Upper lobe of left lung (tissue), 6 donors: Measurements from ENCODE around the gene GSTA3. TPM values are rescaled to one million over a fixed set of nuclear protein-coding genes. Genes with fewer than 3 reads are reported as not detected.

Source experiments
- ATAC-seq, 2 donors: fragments of 200-7000 bp; cut with Tn5 transposase; one replicate each; pipeline ENCODE4 v1.9.1; 2022; ENCODE audit warnings: mild to moderate bottlenecking in 2 of 2, moderate library complexity in 2 of 2; ENCODE audit not compliant: low FRiP score in 2 of 2
- DNase-seq, 2 donors: peaks; one replicate each; pipeline ENCODE4 v3.0.0-alpha.2; 2019 to 2020
- H3K27ac ChIP-seq, 4 donors: fragments of 200-600 bp; sonication (generic); one replicate each; pipeline ENCODE4 v1.5.1; 2016 to 2019
- H3K27me3 ChIP-seq, 4 donors: fragments of 200-600 bp; sonication (generic); one replicate each; pipeline ENCODE4 v1.5.1; 2017 to 2019
- H3K36me3 ChIP-seq, 4 donors: fragments of 200-600 bp; sonication (generic); one replicate each; pipeline ENCODE4 v1.5.1; 2016 to 2019
- H3K4me1 ChIP-seq, 4 donors: fragments of 200-600 bp; sonication (generic); one replicate each; pipeline ENCODE4 v1.5.1; 2018 to 2019
- H3K4me3 ChIP-seq, 4 donors: fragments of 200-600 bp; sonication (generic); one replicate each; pipeline ENCODE4 v1.5.1; 2017 to 2019; ENCODE audit warnings: mild to moderate bottlenecking in 2 of 4, moderate library complexity in 1 of 4
- H3K9me3 ChIP-seq, 4 donors: fragments of 200-600 bp; sonication (generic); one replicate each; pipeline ENCODE4 v1.5.1; 2018 to 2019
- EP300 ChIP-seq, 4 donors: sonication (generic); formaldehyde crosslinking; IDR thresholded peaks; one replicate each; pipeline ENCODE4 v1.5.1; 2017; ENCODE audit warnings: antibody characterized with exemption in 4 of 4, control low read depth in 2 of 4
- POLR2A ChIP-seq, 4 donors: fragments of 450-650 bp; IDR thresholded peaks; one replicate each; pipeline ENCODE4 v1.5.1; 2016 to 2017; ENCODE audit warnings: antibody characterized with exemption in 4 of 4, mild to moderate bottlenecking in 2 of 4
- POLR2AphosphoS5 ChIP-seq, 2 donors: sonication (generic); formaldehyde crosslinking; IDR thresholded peaks; one replicate each; pipeline ENCODE4 v1.5.1; 2017; ENCODE audit warnings: antibody characterized with exemption in 2 of 2
- WGBS, 2 donors: methylation state at CpG; one replicate each; pipeline ENCODE4 v1.1.5; 2017 to 2018; 5-methylcytosine and 5-hydroxymethylcytosine counted together
- total RNA-seq, 6 donors: library from RNA; depleted of rRNA in 4 of 6; stranded (reverse); fragments of >200 nt in 4 of 6; gene quantifications; one replicate each; pipeline versions ENCODE4 v1.1.0 to v1.2.1, GENCODE V29; 2016 to 2021
- TF ChIP-seq, protein P1 (sequence below), 6 experiments: fragments of 450-650 bp in 4 of 6; fragments of 200-600 bp in 2 of 6; sonication (generic) in 2 of 6; IDR thresholded peaks; one replicate each; pipeline ENCODE4 v1.5.1; 2016 to 2019; ENCODE audit warnings: antibody characterized with exemption in 6 of 6
- donor health status: DM: no; HTN: no; CAD: no; lungs with moderate emphysema.
- donor health status: DM: no; HTN: yes; CAD: no; lungs with severe emphysema.

The GSTA3 gene
- 1 to 10 TPM in 1 of 6 donors, under 1 TPM in 4, not detected in 1; 0.46 to 2.0 (median 0.57) TPM for total RNA-seq

DNA sequence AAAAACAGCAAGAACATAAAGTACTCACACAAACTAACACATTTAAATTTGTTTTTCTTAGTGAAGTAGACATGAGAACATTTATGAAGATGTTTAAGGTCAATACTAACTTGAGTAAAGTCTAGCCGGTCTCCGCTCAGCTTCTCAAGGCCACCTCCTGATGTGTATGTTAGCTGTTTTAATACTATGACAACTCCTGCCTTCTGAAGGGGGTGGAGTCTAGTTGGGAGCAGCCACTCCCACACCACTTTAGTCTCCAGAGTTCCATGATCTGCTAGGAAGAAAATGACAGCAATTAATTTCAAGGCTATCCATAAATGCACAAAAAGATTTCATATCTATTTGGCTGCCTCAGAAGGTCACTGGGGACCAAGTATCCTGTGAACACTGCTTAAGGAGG is at the start of gene GSTA3:
Gene GSTA3, minus strand, starts transcription at position 168 of the 400 bp plus-strand sequence. CDS start 3,864 bp downstream, outside the sequence.
- Histone ChIP-seq H3K36me3 (no peaks in the 10 kb centered on the region), H3K27ac (no peak within 1 kb of the TSS), H3K4me1 (no peaks in the 10 kb centered on the region), H3K4me3 (no peak within 1 kb of the TSS), H3K9me3 (no peaks in the 10 kb centered on the region), H3K27me3 (no peaks in the 10 kb centered on the region)
- ATAC-seq: no peak
- TF ChIP-seq EP300 (IDR thresholded peaks at IDR 0.05) (no peak), POLR2AphosphoS5 (IDR thresholded peaks at IDR 0.05) (no peak), POLR2A (IDR thresholded peaks at IDR 0.05) (no peak)
- TF ChIP-seq, protein P1, sequence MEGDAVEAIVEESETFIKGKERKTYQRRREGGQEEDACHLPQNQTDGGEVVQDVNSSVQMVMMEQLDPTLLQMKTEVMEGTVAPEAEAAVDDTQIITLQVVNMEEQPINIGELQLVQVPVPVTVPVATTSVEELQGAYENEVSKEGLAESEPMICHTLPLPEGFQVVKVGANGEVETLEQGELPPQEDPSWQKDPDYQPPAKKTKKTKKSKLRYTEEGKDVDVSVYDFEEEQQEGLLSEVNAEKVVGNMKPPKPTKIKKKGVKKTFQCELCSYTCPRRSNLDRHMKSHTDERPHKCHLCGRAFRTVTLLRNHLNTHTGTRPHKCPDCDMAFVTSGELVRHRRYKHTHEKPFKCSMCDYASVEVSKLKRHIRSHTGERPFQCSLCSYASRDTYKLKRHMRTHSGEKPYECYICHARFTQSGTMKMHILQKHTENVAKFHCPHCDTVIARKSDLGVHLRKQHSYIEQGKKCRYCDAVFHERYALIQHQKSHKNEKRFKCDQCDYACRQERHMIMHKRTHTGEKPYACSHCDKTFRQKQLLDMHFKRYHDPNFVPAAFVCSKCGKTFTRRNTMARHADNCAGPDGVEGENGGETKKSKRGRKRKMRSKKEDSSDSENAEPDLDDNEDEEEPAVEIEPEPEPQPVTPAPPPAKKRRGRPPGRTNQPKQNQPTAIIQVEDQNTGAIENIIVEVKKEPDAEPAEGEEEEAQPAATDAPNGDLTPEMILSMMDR (IDR thresholded peaks at IDR 0.05): no peak
- DNase-seq: no peak
- WGBS, 2 donors: 96 to 97% methylated on average over 2 of the region's 2 CpGs

DNA sequence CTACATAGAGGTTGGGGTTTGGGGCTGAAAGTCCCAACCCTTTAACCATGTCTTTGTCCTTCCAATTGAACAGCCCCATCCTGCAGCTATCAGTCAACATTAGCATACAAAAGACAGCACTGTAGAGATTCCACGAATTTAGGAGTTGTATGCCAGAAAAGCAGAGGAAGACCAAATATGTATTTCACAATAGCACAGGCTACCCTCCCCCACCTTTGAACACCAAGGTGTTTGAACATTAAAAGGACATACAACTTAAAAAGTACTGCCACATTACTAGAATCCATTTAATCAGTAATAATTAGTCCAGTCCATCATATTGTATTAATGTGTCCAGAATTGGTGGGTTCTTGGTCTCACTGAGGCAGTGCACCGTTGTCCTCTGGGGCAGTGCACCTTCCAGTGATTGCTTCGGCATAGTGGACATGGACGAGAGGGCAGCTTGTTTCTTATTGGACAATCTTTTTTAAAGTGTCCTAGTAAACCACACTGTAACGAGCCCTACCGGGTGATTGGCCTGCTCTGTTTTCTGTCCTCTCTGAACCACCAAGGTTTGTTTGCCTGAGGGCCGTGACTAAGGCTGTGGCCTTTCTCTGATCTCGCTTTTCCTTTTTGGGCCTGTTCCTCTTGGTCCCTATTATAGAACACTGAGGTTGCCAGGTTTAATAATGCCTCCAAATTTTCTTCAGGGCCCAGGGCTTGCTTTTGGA is 49.2 kb upstream of the GSTA3 start:
- Histone ChIP-seq H3K9me3 (no peaks in the 10 kb centered on the region), H3K27ac (no peak overlapping the region), H3K4me1 (no peaks in the 10 kb centered on the region), H3K4me3 (no peak overlapping the region), H3K27me3 (no peaks in the 10 kb centered on the region), H3K36me3 (no peaks in the 10 kb centered on the region)
- no peak for TF ChIP-seq POLR2AphosphoS5 (IDR thresholded peaks at IDR 0.05)
- no peak for TF ChIP-seq EP300 (IDR thresholded peaks at IDR 0.05)
- no peak for TF ChIP-seq POLR2A (IDR thresholded peaks at IDR 0.05)
- TF ChIP-seq, protein P1 (IDR thresholded peaks at IDR 0.05): no peak
- ATAC-seq: no peak
- WGBS, 2 donors: 68 to 80% methylated on average over 8 of the region's 8 CpGs
- DNase-seq: no peak

DNA sequence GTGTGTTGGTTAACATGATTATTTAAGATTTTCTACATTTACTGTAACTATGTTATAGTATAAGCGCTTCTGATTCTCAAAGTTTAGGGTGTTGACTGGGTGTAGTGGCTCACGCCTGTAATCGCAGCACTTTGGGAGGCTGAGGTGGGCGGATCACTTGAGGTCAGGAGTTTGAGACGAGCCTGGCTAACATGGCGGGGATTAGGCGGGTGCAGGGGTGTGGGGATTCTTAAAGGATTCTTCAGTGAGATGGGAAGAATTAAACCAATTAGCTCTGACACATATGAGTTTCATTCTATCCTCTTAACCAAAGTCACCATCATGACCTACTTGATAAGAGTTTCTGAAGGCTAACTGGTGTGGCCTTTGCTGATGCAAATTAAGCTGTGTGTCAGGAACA is 46.4 kb upstream of the GSTA3 start:
- H3K27ac ChIP-seq: no peak overlapping the region
- no peak for TF ChIP-seq EP300 (IDR thresholded peaks at IDR 0.05)
- TF ChIP-seq, protein P1 (IDR thresholded peaks at IDR 0.05): no peak
- no peak for TF ChIP-seq POLR2A (IDR thresholded peaks at IDR 0.05)
- TF ChIP-seq POLR2AphosphoS5 (IDR thresholded peaks at IDR 0.05): no peak
- DNase-seq (no peak), ATAC-seq (no peak)
- no peaks in the 10 kb centered on the region for H3K9me3 ChIP-seq
- WGBS, 2 donors: 93 to 98% methylated on average over 7 of the region's 7 CpGs
- H3K27me3 ChIP-seq: no peaks in the 10 kb centered on the region
- no peaks in the 10 kb centered on the region for H3K4me1 ChIP-seq
- H3K4me3 ChIP-seq: no peak overlapping the region
- H3K36me3 ChIP-seq: no peaks in the 10 kb centered on the region

DNA sequence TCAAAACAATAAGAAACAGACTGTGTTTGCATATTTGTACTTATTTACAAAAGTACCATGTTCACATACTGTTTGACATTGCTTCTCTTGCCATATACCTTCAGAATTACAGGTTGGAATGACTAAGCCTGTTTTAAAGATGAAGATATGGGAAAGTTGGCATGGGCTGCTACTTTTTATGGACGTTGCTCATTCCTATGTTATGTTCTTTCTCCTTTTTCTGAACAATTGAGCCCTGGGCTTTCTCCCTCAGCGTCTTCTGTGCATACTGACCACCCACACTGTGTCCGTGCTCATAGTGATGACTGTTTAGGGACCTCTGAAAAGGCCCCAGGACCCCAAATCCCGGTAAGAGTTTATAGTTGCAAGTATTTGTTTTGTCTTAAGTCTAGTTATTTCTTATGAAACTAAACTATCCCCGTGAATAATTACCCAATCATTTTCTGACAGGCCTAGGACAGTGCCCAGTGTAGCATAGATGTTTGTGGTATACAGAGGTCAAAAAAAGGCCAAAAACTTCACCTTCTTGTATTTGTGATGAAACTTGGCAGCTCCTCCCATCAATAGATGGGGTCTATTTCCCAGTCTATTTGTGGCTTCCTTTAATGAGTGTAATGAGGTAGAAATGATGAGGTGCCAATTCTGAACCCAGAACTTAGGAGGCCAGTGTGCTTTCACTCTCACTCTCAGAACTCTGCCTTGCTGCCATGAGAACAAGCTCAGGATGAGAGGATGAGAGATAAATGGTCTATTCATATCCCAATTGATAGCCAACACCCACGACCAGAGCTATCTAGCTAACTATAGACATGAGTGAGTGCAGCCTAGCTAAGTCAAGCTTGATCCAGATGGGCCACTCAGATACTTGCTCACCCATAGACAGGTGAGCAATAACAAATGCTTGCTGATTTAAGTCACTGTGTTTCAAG is 44.7 kb upstream of the GSTA3 start:
- no peaks in the 10 kb centered on the region for H3K4me1 ChIP-seq
- ATAC-seq: no peak
- H3K27me3 ChIP-seq: no peaks in the 10 kb centered on the region
- 68 to 79% methylated on average over 6 of the region's 6 CpGs for WGBS, 2 donors
- TF ChIP-seq EP300 (IDR thresholded peaks at IDR 0.05): no peak
- TF ChIP-seq, protein P1 (IDR thresholded peaks at IDR 0.05): no peak
- no peak for DNase-seq
- H3K4me3 ChIP-seq: no peak overlapping the region
- no peaks in the 10 kb centered on the region for H3K36me3 ChIP-seq
- no peaks in the 10 kb centered on the region for H3K9me3 ChIP-seq
- H3K27ac ChIP-seq: no peak overlapping the region
